Measurements from ENCODE around the gene COPS7A. TPM values are rescaled to one million over a fixed set of nuclear protein-coding genes. Genes with fewer than 3 reads are reported as not detected.
"Not testable (repeated sequence)": the region's sequence is repeated elsewhere in the genome, so short reads cannot be mapped to it uniquely, and the experiment has no call there.

Gene COPS7A
- total RNA-seq, 3 donors from 2014 or later (not counting 1 experiment from before 2014, with no cell fraction given), result 23.5 to 29.8 (median 28.9) TPM

- Mint-ChIP-seq H3K4me1 (peaks cover 0 to 11% of the 10 kb centered on the region in 2 donors), H3K27ac (no peak overlapping the region), H3K27me3 (ENCODE audit: low read depth in 2 of 2) (no peaks in the 10 kb centered on the region), H3K4me3 (no peak overlapping the region), H3K9me3 (no peaks in the 10 kb centered on the region), H3K36me3 (peaks cover 7% of the 10 kb centered on the region)
- Histone ChIP-seq H3K9me3 (ENCODE audit: control insufficient read depth, insufficient read depth, low read length) (no peaks in the 10 kb centered on the region), H3K27ac (ENCODE audit: low read length) (no peak overlapping the region), H3K4me3 (ENCODE audit: low read length) (no peak overlapping the region), H3K4me1 (ENCODE audit: control insufficient read depth, insufficient read depth, low read length) (peaks cover 15% of the 10 kb centered on the region), H3K27me3 (ENCODE audit: control insufficient read depth, insufficient read depth, low read length) (no peaks in the 10 kb centered on the region), H3K36me3 (ENCODE audit: control insufficient read depth, insufficient read depth, low read length) (peaks cover 15% of the 10 kb centered on the region)
- no peak for TF ChIP-seq CTCF (IDR thresholded peaks at IDR 0.05)
- no peak for DNase-seq
- intact Hi-C loops (cut with micrococcal nuclease), result no loop called here
- WGBS (ENCODE audit: insufficient coverage), result 83% methylated on average over 3 of the region's 3 CpGs
- ATAC-seq, result no peak
These were observed 19.0 kb downstream of the COPS7A start for GRCh38 chr12:6742834-6743233.

GRCh38 chr12:6743300-6743699 lies 19.5 kb downstream of the COPS7A start:
- Mint-ChIP-seq H3K4me1 (peaks cover 0 to 11% of the 10 kb centered on the region in 2 donors), H3K36me3 (peaks cover 12% of the 10 kb centered on the region)
- H3K9me3 ChIP-seq (ENCODE audit: control insufficient read depth, insufficient read depth, low read length); H3K4me3 Mint-ChIP-seq; intact Hi-C loops (cut with micrococcal nuclease); ATAC-seq; H3K27me3 Mint-ChIP-seq (ENCODE audit: low read depth in 2 of 2); H3K27ac Mint-ChIP-seq; H3K27me3 ChIP-seq (ENCODE audit: control insufficient read depth, insufficient read depth, low read length); H3K4me3 ChIP-seq (ENCODE audit: low read length); H3K27ac ChIP-seq (ENCODE audit: low read length); H3K9me3 Mint-ChIP-seq; DNase-seq: not testable (repeated sequence)
- H3K36me3 ChIP-seq (ENCODE audit: control insufficient read depth, insufficient read depth, low read length), result peaks cover 19% of the 10 kb centered on the region
- WGBS (ENCODE audit: insufficient coverage), result 62% methylated on average over 5 of the region's 7 CpGs
- peaks cover 15% of the 10 kb centered on the region for H3K4me1 ChIP-seq (ENCODE audit: control insufficient read depth, insufficient read depth, low read length)

GRCh38 chr12:6745741-6746525 lies 22.1 kb downstream of the COPS7A start:
- peaks cover 14% of the 10 kb centered on the region for H3K36me3 Mint-ChIP-seq
- peaks cover 45% of the 10 kb centered on the region for H3K36me3 ChIP-seq (ENCODE audit: control insufficient read depth, insufficient read depth, low read length)
- intact Hi-C loops (cut with micrococcal nuclease), result no loop called here
- 50% methylated on average over 13 of the region's 13 CpGs for WGBS (ENCODE audit: insufficient coverage)
- no peaks in the 10 kb centered on the region for H3K9me3 ChIP-seq (ENCODE audit: control insufficient read depth, insufficient read depth, low read length)
- H3K4me1 ChIP-seq (ENCODE audit: control insufficient read depth, insufficient read depth, low read length), result peaks cover 15% of the 10 kb centered on the region
- H3K4me3 Mint-ChIP-seq, result no peak overlapping the region
- no peaks in the 10 kb centered on the region for H3K27me3 Mint-ChIP-seq (ENCODE audit: low read depth in 2 of 2)
- peak overlapping the region in 1 of 2 donors; percentile 62 for H3K27ac Mint-ChIP-seq
- no peaks in the 10 kb centered on the region for H3K27me3 ChIP-seq (ENCODE audit: control insufficient read depth, insufficient read depth, low read length)
- no peak for TF ChIP-seq CTCF (IDR thresholded peaks at IDR 0.05)
- peak; percentile 54 to 90 (median 55) for ATAC-seq
- no peaks in the 10 kb centered on the region for H3K9me3 Mint-ChIP-seq
- peaks cover 0 to 15% of the 10 kb centered on the region in 2 donors for H3K4me1 Mint-ChIP-seq
- no peak overlapping the region for H3K4me3 ChIP-seq (ENCODE audit: low read length)
- peak overlapping the region; percentile 48 for H3K27ac ChIP-seq (ENCODE audit: low read length)
- peak in 1 of 2 donors; percentile 57 for DNase-seq

GRCh38 chr12:6747216-6747615 lies 23.4 kb downstream of the COPS7A start:
- Mint-ChIP-seq H3K27ac (peak overlapping the region in 1 of 2 donors; percentile 66), H3K4me3 (no peak overlapping the region), H3K9me3 (no peaks in the 10 kb centered on the region), H3K4me1 (peaks cover 0 to 27% of the 10 kb centered on the region in 2 donors), H3K36me3 (peaks cover 14% of the 10 kb centered on the region), H3K27me3 (ENCODE audit: low read depth in 2 of 2) (no peaks in the 10 kb centered on the region)
- intact Hi-C loops (cut with micrococcal nuclease), result no loop called here
- Histone ChIP-seq H3K9me3 (ENCODE audit: control insufficient read depth, insufficient read depth, low read length) (no peaks in the 10 kb centered on the region), H3K27ac (ENCODE audit: low read length) (no peak overlapping the region), H3K36me3 (ENCODE audit: control insufficient read depth, insufficient read depth, low read length) (peaks cover 54% of the 10 kb centered on the region), H3K27me3 (ENCODE audit: control insufficient read depth, insufficient read depth, low read length) (no peaks in the 10 kb centered on the region), H3K4me3 (ENCODE audit: low read length) (no peak overlapping the region), H3K4me1 (ENCODE audit: control insufficient read depth, insufficient read depth, low read length) (peaks cover 22% of the 10 kb centered on the region)
- 95% methylated on average over 4 of the region's 4 CpGs for WGBS (ENCODE audit: insufficient coverage)
- TF ChIP-seq CTCF (IDR thresholded peaks at IDR 0.05), result no peak
- DNase-seq, result no peak
- ATAC-seq, result no peak
